ENCODE results near the gene TBX5.

GRCh38 chr12:114314974-114315720 is 90.8 kb downstream of the TBX5 start:
- TF ChIP-seq CTCF (IDR thresholded peaks at IDR 0.05) (no peak), POLR2A (IDR thresholded peaks at IDR 0.05) (no peak), EP300 (IDR thresholded peaks at IDR 0.05) (no peak)
